Measurements from ENCODE around the gene ASB1.

Gene ASB1

DNA sequence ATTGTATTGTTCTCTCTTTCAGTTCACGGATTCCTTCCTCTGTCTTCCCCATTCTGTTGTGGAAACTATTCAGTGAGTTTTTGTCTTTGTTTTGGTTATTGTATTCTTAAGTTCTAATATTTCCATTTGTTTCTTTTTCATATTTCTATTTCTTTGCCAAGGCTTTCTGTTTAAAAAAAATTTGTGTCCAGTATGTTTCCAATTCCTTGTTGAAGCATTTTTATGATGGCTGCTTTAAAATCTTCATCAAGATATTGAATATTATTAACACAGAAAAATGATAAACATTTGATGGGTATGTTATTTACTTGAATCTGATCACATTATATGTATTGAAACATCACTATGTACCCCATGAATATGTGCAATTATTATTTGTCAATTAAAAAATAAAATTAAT, 42.4 kb downstream of the ASB1 start:
- no peak for DNase-seq (ENCODE audit: low spot score)
- TF ChIP-seq, protein P1, sequence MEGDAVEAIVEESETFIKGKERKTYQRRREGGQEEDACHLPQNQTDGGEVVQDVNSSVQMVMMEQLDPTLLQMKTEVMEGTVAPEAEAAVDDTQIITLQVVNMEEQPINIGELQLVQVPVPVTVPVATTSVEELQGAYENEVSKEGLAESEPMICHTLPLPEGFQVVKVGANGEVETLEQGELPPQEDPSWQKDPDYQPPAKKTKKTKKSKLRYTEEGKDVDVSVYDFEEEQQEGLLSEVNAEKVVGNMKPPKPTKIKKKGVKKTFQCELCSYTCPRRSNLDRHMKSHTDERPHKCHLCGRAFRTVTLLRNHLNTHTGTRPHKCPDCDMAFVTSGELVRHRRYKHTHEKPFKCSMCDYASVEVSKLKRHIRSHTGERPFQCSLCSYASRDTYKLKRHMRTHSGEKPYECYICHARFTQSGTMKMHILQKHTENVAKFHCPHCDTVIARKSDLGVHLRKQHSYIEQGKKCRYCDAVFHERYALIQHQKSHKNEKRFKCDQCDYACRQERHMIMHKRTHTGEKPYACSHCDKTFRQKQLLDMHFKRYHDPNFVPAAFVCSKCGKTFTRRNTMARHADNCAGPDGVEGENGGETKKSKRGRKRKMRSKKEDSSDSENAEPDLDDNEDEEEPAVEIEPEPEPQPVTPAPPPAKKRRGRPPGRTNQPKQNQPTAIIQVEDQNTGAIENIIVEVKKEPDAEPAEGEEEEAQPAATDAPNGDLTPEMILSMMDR (IDR thresholded peaks at IDR 0.05; ENCODE audit: borderline replicate concordance, control extremely low read depth, extremely low read depth, insufficient read depth, missing control alignments), result no peak
- in situ Hi-C loops (cut with MboI; ENCODE audit: low sequenced_read_pairs, unreplicated experiment), result no loop called here

DNA sequence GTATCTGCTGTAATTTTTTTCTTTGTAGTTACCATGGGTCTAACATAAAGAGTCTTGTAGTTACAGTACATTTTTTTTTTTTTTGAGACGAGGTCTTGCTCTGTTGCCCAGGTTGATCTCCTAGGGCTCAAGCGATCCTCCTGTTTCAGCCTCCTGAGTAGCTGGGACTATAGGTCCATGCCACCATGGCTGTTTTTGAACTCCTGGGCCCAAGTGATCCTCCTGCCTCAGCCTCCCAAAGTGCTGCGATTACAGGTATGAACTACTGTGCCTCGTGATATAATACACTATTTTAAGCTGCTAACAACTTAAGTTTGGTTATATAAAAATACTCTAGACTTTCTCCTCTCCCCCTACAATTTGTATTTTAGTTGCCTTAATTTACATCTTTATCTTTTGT, 46.3 kb downstream of the ASB1 start:
- no peak for DNase-seq (ENCODE audit: low spot score)
- in situ Hi-C loops (cut with MboI; ENCODE audit: low sequenced_read_pairs, unreplicated experiment), result no loop called here
- TF ChIP-seq, protein P1 (IDR thresholded peaks at IDR 0.05; ENCODE audit: borderline replicate concordance, control extremely low read depth, extremely low read depth, insufficient read depth, missing control alignments), result no peak

DNA sequence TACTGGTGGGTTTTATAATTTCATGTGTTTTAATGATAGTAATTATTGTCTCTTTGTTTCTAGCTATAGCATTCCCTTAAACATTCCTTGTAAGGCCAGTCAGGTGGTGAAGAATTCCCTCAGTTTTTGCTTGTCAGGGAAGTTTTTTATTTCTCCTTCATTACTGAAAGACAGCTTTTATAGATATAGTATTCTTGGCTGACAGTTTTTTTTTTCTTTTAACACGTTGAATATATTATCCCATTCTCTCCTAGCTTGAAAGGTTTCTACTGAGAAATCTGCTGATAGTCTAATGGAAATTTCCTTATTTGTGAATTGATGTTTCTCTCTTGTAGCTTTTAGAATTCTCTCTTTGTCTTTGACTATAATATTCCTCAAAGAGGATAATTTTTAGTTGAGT, 46.8 kb downstream of the ASB1 start:
- TF ChIP-seq, protein P1 (IDR thresholded peaks at IDR 0.05; ENCODE audit: borderline replicate concordance, control extremely low read depth, extremely low read depth, insufficient read depth, missing control alignments), result no peak
- no peak for DNase-seq (ENCODE audit: low spot score)
- in situ Hi-C loops (cut with MboI; ENCODE audit: low sequenced_read_pairs, unreplicated experiment), result no loop called here

DNA sequence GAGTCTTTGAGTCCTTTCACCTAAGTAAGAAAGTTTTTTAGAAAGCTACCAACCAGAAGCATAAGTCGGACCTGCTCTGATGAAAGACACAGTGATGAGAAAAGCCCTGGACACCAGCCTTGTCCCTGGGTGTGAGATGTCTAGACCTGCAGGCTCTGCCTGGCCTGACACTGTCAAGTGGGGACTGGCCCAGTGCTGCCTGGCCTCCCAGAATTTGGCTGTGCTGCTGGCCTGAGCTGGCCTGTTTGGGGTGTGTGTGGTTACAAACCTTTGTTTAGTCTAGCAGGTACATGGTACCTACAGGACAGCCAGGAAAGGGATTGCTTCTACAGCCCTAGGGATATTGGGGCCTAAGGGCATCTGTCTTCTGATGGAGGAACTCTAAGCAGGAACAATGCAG, 48.3 kb downstream of the ASB1 start:
- TF ChIP-seq, protein P1 (IDR thresholded peaks at IDR 0.05; ENCODE audit: borderline replicate concordance, control extremely low read depth, extremely low read depth, insufficient read depth, missing control alignments), result no peak
- in situ Hi-C loops (cut with MboI; ENCODE audit: low sequenced_read_pairs, unreplicated experiment), result no loop called here
- DNase-seq (ENCODE audit: low spot score), result no peak

DNA sequence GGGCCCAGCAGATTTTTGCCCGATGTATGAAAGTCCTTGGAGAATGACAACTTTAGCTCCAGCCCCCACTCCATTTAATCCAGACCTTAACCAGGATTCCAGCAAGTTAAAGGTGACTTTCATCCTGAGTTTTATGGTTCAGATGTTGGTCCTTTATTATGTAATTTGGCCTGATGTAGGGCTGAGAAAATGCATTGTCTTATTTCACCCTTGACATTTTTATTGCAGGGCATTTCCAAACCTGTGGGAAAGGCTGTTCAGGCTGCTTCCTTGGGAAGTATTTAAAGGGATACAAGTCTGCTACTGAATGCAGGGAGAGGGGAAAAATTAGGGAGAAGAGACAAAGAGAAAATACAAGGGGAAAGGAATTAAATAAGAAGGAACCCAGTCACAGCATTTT, 48.8 kb downstream of the ASB1 start:
- TF ChIP-seq, protein P1 (IDR thresholded peaks at IDR 0.05; ENCODE audit: borderline replicate concordance, control extremely low read depth, extremely low read depth, insufficient read depth, missing control alignments), result no peak
- DNase-seq (ENCODE audit: low spot score), result no peak
- in situ Hi-C loops (cut with MboI; ENCODE audit: low sequenced_read_pairs, unreplicated experiment), result no loop called here

DNA sequence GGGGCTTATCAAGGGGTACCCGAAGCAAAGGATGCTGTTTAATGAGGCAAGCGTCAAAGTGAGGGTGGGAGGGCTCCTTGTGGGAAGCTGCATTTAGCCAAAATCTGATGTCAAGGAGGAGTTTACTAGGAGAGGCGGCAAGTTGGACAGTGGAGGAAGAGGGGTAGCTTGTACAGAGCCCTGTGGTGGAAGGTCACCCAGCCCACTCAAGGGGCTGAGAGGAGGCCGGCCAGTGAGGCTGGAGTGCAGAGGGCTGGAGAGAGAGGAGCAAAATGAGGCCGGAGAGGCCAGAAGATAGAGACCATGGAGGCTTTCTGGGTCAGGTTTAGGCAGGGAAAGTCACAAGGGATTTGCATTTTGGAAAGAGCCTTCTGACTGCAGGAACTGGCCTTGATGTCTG, 49.5 kb downstream of the ASB1 start:
- in situ Hi-C loops (cut with MboI; ENCODE audit: low sequenced_read_pairs, unreplicated experiment), result no loop called here
- TF ChIP-seq, protein P1 (IDR thresholded peaks at IDR 0.05; ENCODE audit: borderline replicate concordance, control extremely low read depth, extremely low read depth, insufficient read depth, missing control alignments), result no peak

DNA sequence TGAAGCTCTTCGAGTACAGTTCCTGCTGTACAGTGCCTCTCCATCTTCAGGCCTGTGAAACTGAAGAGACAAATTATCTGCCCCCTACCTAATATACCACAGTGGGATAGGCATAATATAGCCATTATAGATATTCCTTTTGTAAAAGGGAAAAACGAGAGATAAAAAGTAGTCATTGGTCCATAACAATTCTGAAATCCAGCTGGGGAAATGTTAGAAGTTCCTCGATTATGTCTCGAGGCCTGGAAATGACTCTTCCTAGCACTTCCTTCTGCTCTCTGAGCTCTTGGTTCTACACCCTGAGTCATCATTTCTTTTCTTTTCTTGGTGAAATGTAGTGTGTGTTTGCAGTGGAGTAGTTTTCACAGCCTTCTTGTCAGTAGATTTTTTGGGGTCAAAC, 51.5 kb downstream of the ASB1 start:
- DNase-seq (ENCODE audit: low spot score), result no peak
- in situ Hi-C loops (cut with MboI; ENCODE audit: low sequenced_read_pairs, unreplicated experiment), result no loop called here

More for the DNA sequence above, 49.5 kb downstream of the ASB1 start:
- no peak for DNase-seq (ENCODE audit: low spot score)

More for the DNA sequence above, 51.5 kb downstream of the ASB1 start:
- TF ChIP-seq, protein P1 (IDR thresholded peaks at IDR 0.05; ENCODE audit: borderline replicate concordance, control extremely low read depth, extremely low read depth, insufficient read depth, missing control alignments), result no peak

Measured in GM13976 (cell line).